ENCODE measurements around the gene CHCHD1. TPM values are rescaled to one million over a fixed set of nuclear protein-coding genes. Genes with fewer than 3 reads are reported as not detected.

CHCHD1 gene
- total and polyA plus RNA-seq, 2 donors (not counting 3 experiments of a cell fraction or from before 2014, with no cell fraction given): 31.7 to 39.2 TPM

DNA sequence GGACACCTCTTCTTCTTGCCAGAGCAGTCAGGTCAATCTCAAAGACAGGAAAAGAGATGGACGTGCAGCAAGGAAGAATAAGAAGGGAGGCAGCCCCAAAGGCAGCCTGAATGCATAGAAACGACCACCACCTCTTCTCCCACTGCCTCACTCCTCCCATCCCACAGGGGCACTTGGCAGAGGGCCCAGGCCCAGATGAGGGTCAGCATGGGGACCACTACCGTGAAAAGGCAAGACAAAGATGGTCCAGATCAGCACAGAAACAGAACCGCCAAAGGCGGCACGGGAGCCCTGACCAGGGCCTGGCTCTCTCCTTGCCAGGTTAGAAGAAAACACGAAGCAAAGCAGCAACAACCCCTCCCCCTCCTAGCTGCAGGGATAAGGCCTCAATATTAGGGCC is 31.5 kb downstream of the CHCHD1 start:
- TF ChIP-seq MYC (IDR thresholded peaks at IDR 0.05; ENCODE audit: low read depth, low read length) (no peak), CTCF (IDR thresholded peaks at IDR 0.05; ENCODE audit: extremely low read depth in 1 of 2, insufficient read depth in 1 of 2, low read depth in 1 of 2, low read length in 2 of 2) (no peak), FOS (IDR thresholded peaks at IDR 0.05; ENCODE audit: borderline replicate concordance, insufficient read depth, low read length) (no peak), MAX (IDR thresholded peaks at IDR 0.05; ENCODE audit: insufficient read depth, insufficient read length) (no peak), POLR2A (IDR thresholded peaks at IDR 0.05; ENCODE audit: low read depth, low read length) (no peak), JUN (IDR thresholded peaks at IDR 0.05; ENCODE audit: borderline replicate concordance, insufficient read depth, insufficient read length, low read depth) (no peak), GATA2 (IDR thresholded peaks at IDR 0.05; ENCODE audit: insufficient read depth, insufficient read length, low read depth, low read length) (no peak), EZH2 (IDR thresholded peaks at IDR 0.05; ENCODE audit: borderline replicate concordance, low read depth, low read length, severe bottlenecking) (no peak), POLR2AphosphoS5 (IDR thresholded peaks at IDR 0.05; ENCODE audit: insufficient read depth, low read depth, low read length) (no peak)
- FAIRE-seq (no peak), DNase-seq (ENCODE audit: low read depth, low spot score) (no peak)
- Histone ChIP-seq H3K27ac (ENCODE audit: insufficient read depth, low read depth, low read length) (no peak overlapping the region), H3K9me3 (replicated peaks; ENCODE audit: control insufficient read depth, insufficient read depth, low read length) (no peaks in the 10 kb centered on the region), H3K36me3 (ENCODE audit: control insufficient read depth in 2 of 2, extremely low read depth in 1 of 2, insufficient read depth in 2 of 2, low read length in 2 of 2) (peaks cover 8 to 10% of the 10 kb centered on the region in 2 experiments), H3K79me2 (ENCODE audit: control insufficient read depth, insufficient read depth, low read length) (no peaks in the 10 kb centered on the region), H2AFZ (ENCODE audit: low read depth, low read length) (no peak overlapping the region), H3K4me2 (ENCODE audit: insufficient read depth, low read length) (no peak overlapping the region), H3K9ac (replicated peaks; ENCODE audit: extremely low read depth, insufficient read depth, low read length) (no peak overlapping the region), H3K4me1 (ENCODE audit: control insufficient read depth, extremely low read depth, insufficient read depth, low read length) (peaks cover 27% of the 10 kb centered on the region), H3K9me1 (replicated peaks; ENCODE audit: control insufficient read depth, extremely low read depth, insufficient read depth, low read length) (no peaks in the 10 kb centered on the region), H3K27me3 (ENCODE audit: control insufficient read depth in 2 of 2, insufficient read depth in 2 of 2, low read length in 2 of 2) (no peaks in the 10 kb centered on the region), H4K20me1 (replicated peaks; ENCODE audit: control insufficient read depth, extremely low read depth, insufficient read depth, low read length) (no peaks in the 10 kb centered on the region), H3K4me3 (replicated peaks in 1 of 3; ENCODE audit: insufficient read depth in 1 of 3, low read depth in 1 of 3, low read length in 3 of 3) (no peak overlapping the region)
- intact Hi-C loops (cut with micrococcal nuclease) (loop anchor here (5.0 kb wide), 1 partner anchor 41 kb away; a partner anchor contains a TSS), dilution Hi-C loops (cut with MboI; ENCODE audit: extremely low pct_ligation_motif_present, low sequenced_read_pairs) (no loop called here)
- no TSS peak for BruUV-seq (replicated peaks)
- ChIA-PET CTCF (no interaction called here), POLR2A (no interaction called here)
